OCI-M2 (cell line): Measurements from ENCODE around the gene SYNPO2.
"Not testable (repeated sequence)": the region's sequence is repeated elsewhere in the genome, so short reads cannot be mapped to it uniquely, and the experiment has no call there.

Experiments
- DNase-seq: peaks from one replicate; lab custom pipeline; 2025; ENCODE audit not compliant: unreplicated experiment; lab: John Stamatoyannopoulos, UW

The SYNPO2 gene

DNA sequence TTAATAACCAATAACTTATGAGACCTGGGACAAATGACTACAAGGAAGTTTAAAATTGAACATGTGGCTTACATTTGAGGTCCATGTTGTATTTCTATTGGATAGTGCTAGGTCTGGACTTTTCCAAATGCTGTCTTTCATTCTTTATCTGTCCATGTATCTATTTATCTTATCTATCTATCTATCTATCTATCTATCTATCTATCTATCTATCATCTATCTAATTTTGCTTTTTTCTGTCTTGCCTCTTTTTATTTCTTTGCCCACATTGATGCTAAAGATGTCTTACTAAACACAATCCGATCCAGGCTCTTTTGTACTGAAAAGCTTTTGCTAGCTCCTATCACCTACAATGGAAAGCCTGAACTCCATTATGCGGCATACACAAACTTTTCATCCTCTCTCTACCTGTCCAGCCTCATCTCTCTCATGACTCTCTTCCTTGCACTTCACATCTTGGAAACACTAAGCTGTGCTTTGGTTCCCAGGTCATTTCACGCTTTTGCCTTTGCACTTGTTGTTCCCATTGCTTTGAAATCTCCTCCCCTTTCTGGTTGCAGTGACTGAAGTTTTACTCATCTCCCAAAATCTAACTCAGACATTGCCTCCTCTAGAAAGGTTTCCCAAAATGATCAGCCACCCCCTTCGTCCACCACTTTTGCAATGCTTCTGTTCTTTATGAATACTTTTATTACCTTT lies 107.2 kb downstream of the SYNPO2 start:
- DNase-seq: no peak

GRCh38 chr4:118997601-118998000 lies 108.9 kb downstream of the SYNPO2 start:
- DNase-seq: no peak

DNA sequence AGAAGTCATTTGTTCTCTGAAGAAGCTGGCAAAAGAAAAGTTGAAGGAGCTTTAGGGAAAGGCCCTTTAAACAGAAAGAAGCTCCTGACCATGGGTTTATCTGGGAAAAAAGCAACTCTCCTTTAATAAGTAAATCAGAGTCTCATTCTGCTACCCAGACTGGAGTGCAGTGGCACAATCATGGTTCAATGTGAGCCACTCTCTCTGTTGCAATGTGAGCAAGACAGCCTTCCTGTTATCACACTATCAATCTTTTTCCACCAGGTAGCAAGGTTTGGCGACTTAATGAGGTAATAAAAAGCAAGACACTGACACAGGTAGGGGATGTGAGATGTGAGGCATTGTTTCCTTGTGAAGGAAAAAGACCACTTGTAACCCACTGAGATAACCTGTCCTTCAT lies 111.3 kb downstream of the SYNPO2 start:
- DNase-seq: no peak

- DNase-seq: no peak
These were observed 111.7 kb downstream of the SYNPO2 start for GRCh38 chr4:119000400-119000799.

GRCh38 chr4:119002476-119002875 lies 113.8 kb downstream of the SYNPO2 start:
- DNase-seq: no peak

- DNase-seq: not testable (repeated sequence)
These were observed 114.3 kb downstream of the SYNPO2 start for GRCh38 chr4:119003001-119003400.

- DNase-seq: no peak
These were observed 117.3 kb downstream of the SYNPO2 start for GRCh38 chr4:119005928-119006460.

DNA sequence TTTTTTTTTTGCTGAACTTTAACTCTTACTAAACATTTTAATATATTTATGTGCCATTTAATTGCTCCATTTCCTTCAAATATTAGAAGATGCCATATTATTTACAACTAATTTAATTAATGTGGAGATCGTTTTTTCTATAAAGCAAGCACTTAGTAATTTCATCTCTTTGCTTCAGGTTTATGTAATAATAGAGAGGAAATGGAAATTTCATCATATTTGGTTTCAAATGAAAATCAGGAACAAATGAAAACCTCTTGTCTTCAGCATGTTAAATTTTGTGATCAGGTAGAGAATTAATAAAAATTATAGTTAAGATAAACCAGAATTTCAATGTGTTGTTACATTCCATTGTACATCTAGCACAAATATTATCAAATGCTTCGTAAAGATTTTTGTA lies 120.1 kb downstream of the SYNPO2 start:
- DNase-seq: no peak

GRCh38 chr4:119010221-119010620 lies 121.6 kb downstream of the SYNPO2 start:
- DNase-seq: not testable (repeated sequence)

- DNase-seq: no peak
These were observed 122.4 kb downstream of the SYNPO2 start for GRCh38 chr4:119010909-119011606.

GRCh38 chr4:119011607-119011988 lies 122.9 kb downstream of the SYNPO2 start:
- no peak for DNase-seq

- no peak for DNase-seq
These were observed 126.0 kb downstream of the SYNPO2 start for GRCh38 chr4:119014658-119015057.

- DNase-seq: no peak
These were observed 128.0 kb downstream of the SYNPO2 start for GRCh38 chr4:119016636-119017035.

GRCh38 chr4:119017636-119018035 lies 129.0 kb downstream of the SYNPO2 start:
- DNase-seq: no peak

DNA sequence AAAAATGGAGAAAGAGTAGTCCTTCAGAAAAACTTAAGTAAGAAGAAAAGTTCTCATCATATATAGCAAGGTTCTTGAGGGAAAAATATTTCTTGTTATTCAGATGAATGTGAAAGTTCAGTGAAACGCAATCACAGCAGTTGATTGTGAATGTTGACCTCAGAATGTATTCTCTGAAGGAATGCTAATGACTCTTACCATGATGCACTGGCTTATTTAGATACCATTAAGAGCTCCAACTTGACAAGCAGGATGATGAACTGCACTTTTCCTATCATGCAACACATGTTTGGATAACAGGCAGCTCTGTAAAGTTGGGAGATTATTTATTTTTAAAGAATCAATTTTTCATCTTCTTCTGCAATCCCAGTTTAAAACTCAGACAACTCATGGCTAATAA lies 131.5 kb downstream of the SYNPO2 start:
- DNase-seq: no peak

GRCh38 chr4:119022520-119022919 lies 133.9 kb downstream of the SYNPO2 start:
- not testable (repeated sequence) for DNase-seq

DNA sequence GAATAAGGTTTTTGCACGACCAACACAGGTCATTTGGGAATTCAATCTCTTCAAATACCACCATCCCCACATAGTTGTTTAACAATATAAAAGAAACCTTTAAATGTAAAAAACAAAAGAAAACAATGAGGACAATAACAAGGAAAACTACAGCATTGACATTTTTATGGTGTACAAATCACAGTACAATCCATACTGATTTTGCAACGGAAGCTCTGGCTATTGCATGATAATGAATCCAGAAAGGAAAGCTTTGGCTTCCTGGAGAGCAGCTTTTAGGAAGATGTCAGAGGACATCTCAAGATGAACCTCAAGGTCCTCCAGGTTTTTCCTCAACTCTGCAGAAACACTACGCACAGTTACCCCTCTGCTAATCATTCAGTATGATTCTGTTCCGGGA lies 135.4 kb downstream of the SYNPO2 start:
- DNase-seq: no peak

GRCh38 chr4:119025420-119025819 lies 136.8 kb downstream of the SYNPO2 start:
- DNase-seq: no peak

GRCh38 chr4:119025916-119026661 lies 137.4 kb downstream of the SYNPO2 start:
- DNase-seq: no peak

DNA sequence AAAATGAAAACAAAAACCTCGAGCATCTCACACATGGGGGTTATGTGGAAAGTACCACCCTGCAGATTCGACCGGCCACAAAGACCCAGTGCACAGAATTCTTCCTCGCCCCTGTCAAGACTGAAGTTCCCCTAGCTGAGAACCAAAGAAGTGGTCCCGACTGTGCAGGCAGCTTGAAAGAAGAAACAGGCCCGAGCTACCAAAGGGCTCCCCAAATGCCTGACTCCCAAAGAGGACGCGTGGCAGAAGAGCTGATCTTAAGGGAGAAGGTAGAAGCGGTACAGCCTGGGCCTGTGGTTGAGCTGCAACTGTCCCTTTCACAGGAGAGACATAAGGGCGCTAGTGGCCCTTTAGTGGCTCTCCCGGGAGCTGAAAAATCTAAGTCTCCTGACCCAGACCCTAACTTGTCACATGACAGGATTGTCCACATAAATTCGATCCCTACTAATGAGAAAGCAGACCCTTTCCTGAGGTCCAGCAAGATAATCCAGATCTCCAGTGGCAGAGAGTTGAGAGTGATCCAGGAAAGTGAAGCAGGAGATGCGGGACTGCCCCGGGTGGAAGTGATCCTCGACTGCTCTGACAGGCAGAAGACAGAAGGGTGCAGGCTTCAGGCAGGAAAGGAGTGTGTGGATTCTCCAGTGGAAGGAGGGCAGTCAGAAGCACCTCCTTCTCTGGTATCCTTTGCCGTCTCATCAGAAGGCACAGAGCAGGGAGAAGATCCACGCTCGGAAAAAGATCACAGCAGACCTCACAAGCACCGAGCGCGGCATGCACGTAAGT lies 138.2 kb downstream of the SYNPO2 start:
- no peak for DNase-seq

DNA sequence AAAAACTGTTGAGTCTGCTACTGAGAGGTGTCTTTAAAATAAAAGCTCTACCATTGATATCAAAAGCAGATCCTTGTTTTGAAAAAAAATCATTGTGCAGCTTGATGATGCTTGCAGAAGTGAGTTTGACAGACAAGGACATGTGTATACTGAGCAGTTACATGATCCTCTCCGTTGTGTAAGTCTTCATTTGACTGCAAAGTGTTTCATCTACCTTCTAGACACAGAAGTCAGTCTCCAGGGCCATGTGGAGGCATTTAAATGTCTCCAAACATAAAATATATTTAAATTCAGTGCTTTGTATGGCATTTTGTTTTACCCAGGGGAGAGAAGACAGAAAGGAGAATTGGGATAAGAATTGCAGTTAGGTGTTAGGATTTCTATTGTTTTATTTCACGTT lies 139.2 kb downstream of the SYNPO2 start:
- no peak for DNase-seq
